NCI-H526 treated with DMSO at 0.1 percent for 48 hours (cell line): ENCODE measurements around the gene EML3.
"Not testable (repeated sequence)": the region's sequence is repeated elsewhere in the genome, so short reads cannot be mapped to it uniquely, and the experiment has no call there.

Experiments used
- DNase-seq: peaks from one replicate; lab custom pipeline; 2025; lab: John Stamatoyannopoulos, UW

The EML3 gene

GRCh38 chr11:62612366-62613290 lies at the start of gene EML3, which contains the start of gene ROM1:
Gene EML3, minus strand, starts transcription at chr11:62612775. Its CDS starts 318 bp downstream, at chr11:62612457.
Gene ROM1, plus strand, starts transcription at chr11:62613257. Its CDS starts 25 bp downstream, at chr11:62613282.
- DNase-seq = peak; percentile 46

GRCh38 chr11:62656796-62657429 lies 44.3 kb upstream of the EML3 start:
- DNase-seq = no peak

DNA sequence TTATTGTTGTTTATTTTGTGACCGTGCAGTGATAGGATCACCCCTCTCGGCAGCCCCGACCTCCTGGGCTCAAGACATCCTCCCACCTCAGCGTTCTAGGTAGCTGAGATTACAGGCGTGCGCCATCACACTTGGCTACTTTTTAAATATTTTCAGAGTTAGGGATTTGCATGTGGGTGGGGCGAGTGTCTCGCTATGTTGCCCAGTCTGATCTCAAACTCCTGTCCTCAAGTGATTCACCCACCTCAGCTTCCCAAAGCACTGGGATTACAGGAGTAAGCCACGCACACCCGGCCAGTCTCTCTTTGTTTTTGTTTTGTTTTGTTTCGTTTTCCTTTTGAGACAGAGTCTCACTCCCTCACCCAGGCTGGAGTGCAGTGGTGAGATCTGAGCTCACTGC lies 41.7 kb upstream of the EML3 start:
- no peak for DNase-seq

GRCh38 chr11:62652161-62653006 lies 39.8 kb upstream of the EML3 start:
- no peak for DNase-seq

DNA sequence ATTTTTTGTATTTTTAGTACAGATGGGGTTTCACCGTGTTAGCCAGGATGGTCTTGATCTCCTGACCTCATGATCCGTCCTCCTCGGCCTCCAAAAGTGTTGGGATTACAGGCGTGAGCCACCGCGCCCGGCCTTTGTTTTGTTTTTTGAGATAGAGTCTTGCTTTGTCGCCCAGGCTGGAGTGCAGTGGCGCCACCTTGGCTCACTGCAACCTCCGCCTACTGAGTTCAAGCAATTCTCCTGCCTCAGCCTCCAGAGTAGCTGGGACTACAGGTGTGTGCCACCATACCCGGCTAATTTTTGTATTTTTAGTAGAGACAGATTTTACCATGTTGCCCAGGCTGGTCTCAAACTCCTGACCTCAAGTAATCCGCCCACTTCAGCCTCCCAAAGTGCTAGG lies 37.7 kb upstream of the EML3 start:
- DNase-seq = not testable (repeated sequence)

DNA sequence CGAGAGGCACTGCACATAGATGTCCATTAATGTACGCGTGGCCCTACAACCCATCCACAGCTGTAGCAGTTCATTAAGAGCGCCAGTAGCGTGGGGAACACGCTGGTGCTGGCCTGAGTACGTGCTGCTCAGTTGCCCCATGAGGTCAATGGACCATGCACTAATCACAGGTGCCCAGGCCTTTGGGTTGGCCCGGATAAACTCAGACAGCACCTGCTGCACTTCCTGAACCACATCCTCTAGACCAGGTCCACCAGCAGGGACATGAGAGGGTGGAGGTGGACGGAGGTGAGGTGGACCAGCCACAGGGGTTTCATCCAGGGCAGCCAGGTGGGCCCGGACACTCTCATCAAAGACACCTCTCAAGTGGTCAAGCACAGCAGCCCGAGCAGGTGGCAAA lies 36.9 kb upstream of the EML3 start:
- no peak for DNase-seq

- no peak for DNase-seq
These were observed 36.4 kb upstream of the EML3 start for GRCh38 chr11:62648967-62649364.

- no peak for DNase-seq
These were observed 35.8 kb upstream of the EML3 start for GRCh38 chr11:62648185-62648966.

- no peak for DNase-seq
These were observed 35.0 kb upstream of the EML3 start for GRCh38 chr11:62647609-62648005.

DNA sequence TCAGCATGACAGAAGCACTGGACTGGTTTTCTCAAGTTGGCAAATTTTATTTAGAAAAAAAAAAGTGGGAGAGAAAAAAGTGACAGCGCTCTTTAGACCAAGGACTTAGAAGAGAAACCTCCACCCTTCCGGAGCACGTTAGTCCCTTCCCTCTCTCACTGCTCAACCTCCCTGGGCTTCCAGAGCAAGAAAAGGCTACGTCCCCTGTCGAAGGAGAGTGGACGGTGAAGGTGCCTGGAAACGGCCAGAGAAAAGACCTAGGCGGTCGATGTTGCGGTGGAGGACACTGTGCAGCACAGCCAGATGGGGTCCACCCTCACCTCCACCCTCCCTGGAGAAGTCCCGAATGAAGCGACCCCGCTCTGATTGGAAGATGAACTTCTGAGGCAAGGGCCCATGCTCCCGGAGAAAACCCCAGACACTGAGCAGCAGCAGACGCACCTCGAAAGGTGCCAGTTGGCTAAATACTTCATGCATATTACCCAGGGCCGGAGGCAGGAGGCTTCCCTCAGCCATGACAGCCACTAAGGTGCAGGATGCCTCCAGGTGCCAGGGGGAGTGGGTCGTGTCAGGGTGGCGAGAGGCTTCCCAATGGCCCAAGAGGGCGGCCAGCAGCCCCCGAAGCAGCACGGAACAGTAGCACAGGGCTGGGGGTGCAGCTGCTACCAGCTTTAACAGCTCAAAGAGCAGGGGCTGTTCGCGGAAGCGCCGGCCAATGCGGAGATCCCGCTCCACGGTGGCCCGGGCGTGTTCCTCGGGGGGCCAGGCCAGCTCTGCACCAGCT lies 34.4 kb upstream of the EML3 start:
- DNase-seq = no peak

DNA sequence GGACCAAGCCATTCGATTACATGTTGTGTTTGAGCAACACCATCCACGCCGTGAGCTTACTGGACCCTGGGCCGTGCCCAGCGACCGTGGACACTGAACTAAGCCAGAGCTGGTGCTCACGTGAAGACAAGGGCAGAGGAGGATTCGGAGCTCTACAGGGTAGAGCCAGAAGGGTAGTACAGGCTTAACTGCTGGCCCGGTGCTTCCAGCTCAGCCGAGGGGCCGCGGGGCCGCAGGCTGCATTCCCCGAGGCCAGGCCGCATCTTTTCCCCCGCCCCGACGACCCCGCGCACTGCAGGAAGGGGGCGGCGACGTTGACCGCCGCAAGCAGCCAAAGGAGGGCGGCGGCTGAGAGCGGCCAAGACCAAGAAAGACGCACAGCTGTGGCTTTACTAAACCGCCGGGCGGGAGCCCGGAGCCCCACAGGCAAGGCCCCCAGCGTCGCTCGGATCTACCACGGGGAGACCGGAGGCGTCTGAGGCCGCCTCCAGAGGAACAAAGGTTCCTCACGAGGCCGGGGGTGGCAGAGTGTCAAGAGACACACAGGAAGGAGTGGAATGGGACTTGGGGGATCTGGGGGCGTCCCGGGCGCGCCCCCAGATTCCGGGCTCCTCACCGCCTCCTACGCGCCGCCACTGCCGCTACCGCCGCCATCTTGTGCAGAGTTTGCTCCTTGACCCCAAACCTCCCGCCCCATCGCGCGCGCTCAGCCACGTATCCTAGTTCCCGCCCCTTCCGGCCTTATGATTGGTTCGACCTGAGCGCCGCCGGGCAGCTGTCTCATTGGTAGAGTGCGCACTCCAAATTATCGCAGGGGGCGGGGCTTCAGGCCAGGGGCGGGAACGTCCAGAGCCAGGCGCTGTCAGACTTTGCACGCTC lies 33.6 kb upstream of the EML3 start, which contains the start of gene GANAB:
TSS of gene GANAB (minus strand) at position 668 of the 879 bp plus-strand sequence. CDS start at position 654, 14 bp downstream.
- peak; percentile 96 for DNase-seq

DNA sequence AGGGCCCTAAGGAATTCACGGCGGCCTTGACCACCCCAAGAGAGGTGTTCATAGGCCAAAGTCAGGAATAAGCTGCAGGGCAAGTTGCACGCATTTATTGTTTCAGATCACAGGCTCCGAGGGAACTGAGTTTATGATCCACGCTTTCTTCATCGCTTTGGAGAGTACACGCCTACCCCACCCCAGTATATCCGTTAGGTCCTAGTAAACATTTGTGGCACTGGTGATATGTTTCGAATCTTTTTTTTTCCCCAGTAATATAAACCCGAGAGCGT lies 33.0 kb upstream of the EML3 start:
- DNase-seq = no peak

DNA sequence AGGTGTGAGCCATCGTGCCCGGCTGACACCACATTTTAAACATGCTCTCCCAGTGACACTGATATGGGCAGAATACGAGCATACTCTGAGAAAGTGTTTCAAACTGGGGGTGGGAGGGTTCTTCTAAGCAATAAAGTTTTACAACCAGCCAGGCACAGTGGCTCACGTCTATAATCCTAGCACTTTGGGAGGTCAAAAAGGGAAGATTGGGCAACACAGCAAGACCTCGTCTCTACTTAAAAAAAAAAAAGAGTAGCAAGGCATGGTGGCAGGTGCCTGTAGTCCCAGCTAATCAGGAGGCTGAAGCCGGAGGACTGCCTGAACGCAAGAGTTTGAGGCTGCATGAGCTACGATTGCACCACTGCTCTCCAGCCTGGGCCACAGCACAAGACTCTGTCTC lies 31.6 kb upstream of the EML3 start:
- no peak for DNase-seq

DNA sequence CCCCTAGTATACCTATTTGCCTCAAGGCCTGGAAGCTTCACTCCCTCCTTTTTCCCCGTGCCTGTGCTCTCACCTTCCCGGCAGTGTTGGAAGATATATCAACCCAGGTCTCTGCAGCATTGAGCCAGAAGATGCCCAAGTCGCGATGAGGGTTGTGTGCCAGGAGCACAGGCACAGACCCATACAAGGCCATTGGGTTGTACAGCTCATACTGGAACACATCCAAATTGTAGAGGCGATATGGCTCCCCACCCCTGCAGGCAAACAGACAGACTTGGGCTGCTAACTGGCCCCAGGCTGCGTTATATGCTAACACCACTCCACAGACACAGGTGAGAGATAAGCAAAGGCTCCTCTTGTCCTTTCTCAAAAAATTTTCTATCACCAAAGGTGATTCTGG lies 19.9 kb upstream of the EML3 start:
- no peak for DNase-seq

- no peak for DNase-seq
These were observed 15.1 kb upstream of the EML3 start for GRCh38 chr11:62627713-62628112.

DNA sequence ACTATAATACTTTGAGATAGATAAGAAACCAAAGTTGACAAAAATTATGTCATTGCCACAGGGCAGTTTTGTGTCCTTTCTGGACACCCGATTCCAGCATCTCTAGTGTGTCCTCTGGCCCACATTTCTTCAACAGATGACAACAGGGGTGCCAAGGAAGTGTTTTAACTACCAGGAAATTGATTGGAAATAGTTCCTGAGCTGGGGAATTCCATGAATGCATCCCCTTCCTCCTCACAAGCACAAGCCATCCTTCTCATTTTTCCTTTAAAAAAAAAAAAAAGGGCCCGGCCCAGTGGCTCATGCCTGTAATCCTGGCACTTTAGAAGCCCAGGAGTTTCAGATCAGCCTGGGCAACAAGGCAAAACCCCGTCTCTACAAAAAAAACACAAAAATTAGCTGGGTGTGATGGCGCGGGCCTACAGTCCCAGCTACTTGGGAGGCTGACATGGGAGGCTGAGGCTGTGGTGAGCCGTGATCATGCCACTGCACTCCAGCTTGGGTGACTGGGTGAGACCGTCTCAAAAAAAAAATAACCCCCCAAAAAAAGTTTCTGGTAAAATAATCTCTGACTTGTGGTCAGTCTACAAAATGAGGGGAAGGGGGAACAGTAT lies 10.0 kb upstream of the EML3 start:
- DNase-seq = no peak

DNA sequence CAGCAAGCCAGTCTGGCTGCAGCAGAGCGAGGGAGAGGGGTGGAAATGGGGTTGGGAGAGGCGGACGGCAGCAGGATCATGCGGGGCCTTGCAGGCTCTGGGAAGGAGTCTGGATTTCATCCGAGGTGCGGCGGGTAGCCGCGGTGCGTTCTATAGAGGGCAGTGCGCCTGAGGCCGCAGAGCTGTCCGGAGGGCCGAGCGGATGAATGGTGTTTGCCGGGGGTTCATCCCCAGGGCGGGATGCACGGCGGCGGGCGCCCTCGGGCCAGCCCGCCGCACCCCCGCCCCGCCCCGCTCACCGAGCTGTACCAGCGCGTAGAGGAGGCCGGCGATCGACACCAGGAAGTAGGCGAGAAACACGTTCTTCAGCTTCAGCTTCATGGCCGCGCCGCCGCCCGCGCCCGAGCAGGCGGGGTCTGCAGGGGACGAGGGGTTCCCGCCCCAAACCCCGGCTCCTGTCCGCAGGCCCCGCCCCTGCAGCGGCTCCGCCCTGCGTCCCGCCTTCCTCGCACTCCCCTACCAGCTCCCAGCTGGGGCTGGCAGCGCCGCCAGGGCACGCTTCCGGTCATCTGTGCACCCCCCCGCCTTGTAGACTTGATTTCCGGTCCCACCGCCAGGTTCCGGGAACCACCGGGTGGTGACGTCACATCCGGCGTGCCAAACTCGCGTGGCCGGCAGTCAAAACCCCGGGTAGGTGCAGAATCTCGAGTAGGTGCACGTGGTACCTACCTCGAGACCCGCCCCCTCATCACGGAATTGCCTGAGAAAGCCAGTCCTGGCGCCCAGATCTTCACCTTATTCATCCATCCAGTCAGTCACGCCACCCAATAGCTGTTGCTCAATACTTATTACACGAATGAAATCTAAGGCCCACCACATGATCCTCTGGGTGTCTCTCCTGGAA lies 9.2 kb upstream of the EML3 start, which contains the start of gene B3GAT3:
TSS of gene B3GAT3 (minus strand) at position 420 of the 904 bp plus-strand sequence. CDS start at position 381, 39 bp downstream.
- peak; percentile 98 for DNase-seq

DNA sequence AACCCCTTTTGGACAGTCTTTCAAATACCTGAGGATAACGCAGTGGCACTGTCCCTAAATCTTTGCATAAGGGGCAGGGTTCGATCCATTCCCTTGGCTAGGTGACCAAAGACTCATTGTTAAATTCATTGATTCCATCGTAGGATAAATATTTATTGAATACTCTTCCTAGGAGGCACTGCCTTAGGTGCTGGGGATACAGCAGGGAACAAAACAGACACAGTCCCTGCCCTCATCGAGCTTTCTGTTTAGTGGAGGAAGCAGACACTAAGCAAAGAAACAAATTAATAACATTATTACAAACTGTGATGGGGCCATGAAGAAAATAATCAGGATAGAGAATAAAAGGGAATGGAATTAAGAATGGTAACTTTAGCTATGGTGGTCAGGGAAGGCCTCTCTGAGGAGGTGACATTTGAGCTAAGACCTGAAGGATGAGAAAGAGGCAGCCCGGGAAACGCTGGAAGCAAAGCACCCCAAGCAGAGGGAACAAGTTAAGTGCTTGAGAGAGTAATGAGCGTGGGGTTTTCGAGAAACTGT lies 8.5 kb upstream of the EML3 start:
- DNase-seq = no peak
